Gastroesophageal sphincter (tissue), 3 donors: Measurements from ENCODE around the gene ODAPH.

Source experiments
- CTCF ChIP-seq, 4 experiments: fragments of 200-600 bp in 2 of 4; fragments of 450-650 bp in 2 of 4; sonication (generic) in 1 of 4; IDR thresholded peaks; one replicate each; pipeline ENCODE4 v1.5.1; 2017 to 2019; ENCODE audit warnings: antibody characterized with exemption in 4 of 4, mild to moderate bottlenecking in 2 of 4, moderate library complexity in 2 of 4
- EP300 ChIP-seq: sonication (generic); formaldehyde crosslinking; IDR thresholded peaks from one replicate; pipeline ENCODE4 v1.6.1; 2017; ENCODE audit warnings: antibody characterized with exemption, mild to moderate bottlenecking
- POLR2A ChIP-seq, 2 donors: fragments of 450-650 bp; IDR thresholded peaks; one replicate each; pipeline ENCODE4 v1.6.1; 2017; ENCODE audit warnings: antibody characterized with exemption in 2 of 2, mild to moderate bottlenecking in 2 of 2, moderate library complexity in 1 of 2
- POLR2AphosphoS5 ChIP-seq: sonication (generic); formaldehyde crosslinking; IDR thresholded peaks from one replicate; pipeline ENCODE4 v1.6.1; 2017; ENCODE audit warnings: antibody characterized with exemption

DNA sequence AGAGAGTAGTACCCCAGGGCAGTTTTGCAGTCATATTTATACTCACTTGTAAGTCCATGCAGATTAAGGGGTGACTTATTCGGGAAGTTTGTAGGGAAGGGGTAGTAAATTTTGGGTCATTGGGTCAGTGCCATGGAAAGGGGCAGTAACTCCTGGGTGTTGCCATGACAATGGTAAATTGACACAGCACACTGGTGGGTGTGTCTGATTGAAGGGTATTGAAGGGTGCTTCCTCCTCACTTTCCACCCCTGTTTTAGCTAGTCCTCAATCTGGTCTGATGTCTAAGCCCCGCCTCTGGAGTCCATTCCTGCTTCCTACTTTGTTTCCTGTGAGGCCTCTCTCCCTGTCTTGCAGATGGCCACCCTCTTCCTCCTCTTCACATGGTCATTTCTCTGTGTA lies 11.9 kb downstream of the ODAPH start:
- TF ChIP-seq CTCF (IDR thresholded peaks at IDR 0.05), result no peak
- TF ChIP-seq POLR2AphosphoS5, result no peak
- TF ChIP-seq POLR2A (IDR thresholded peaks at IDR 0.05), result no peak
- no peak for TF ChIP-seq EP300
